Loucy (cell line): ENCODE results near the gene GABRR1.

Experiments used
- H2AFZ ChIP-seq: fragments of 200-600 bp; sonication (generic); 2 replicates; pipeline ENCODE4 v1.6.0; 2016; ENCODE audit warnings: antibody characterized with exemption, mild to moderate bottlenecking, low read length, moderate library complexity
- H3F3A ChIP-seq: fragments of 200-600 bp; 2 replicates; pipeline ENCODE4 v1.6.0; 2016; ENCODE audit warnings: antibody characterized with exemption, low read depth, mild to moderate bottlenecking
- H3K27me3 ChIP-seq: fragments of 200-600 bp; sonication (generic); 2 replicates; pipeline ENCODE4 v1.6.1; 2014; ENCODE audit warnings: low read length, mild to moderate bottlenecking; ENCODE audit not compliant: insufficient read depth, poor library complexity, severe bottlenecking
- H3K36me3 ChIP-seq: fragments of 200-600 bp; sonication (generic); 2 replicates; pipeline ENCODE4 v1.6.1; 2016; ENCODE audit warnings: low read length; ENCODE audit not compliant: insufficient read depth
- H3K4me1 ChIP-seq: fragments of 200-600 bp; sonication (generic); 2 replicates; pipeline ENCODE4 v1.5.1; 2014; ENCODE audit warnings: low read length, mild to moderate bottlenecking; ENCODE audit not compliant: insufficient read depth, poor library complexity, severe bottlenecking
- H3K4me2 ChIP-seq: fragments of 200-600 bp; sonication (generic); 2 replicates; pipeline ENCODE4 v1.6.0; 2014; ENCODE audit warnings: antibody characterized with exemption, low read length, low read depth, mild to moderate bottlenecking; ENCODE audit not compliant: poor library complexity, severe bottlenecking
- H3K4me3 ChIP-seq: fragments of 200-600 bp; sonication (generic); 2 replicates; pipeline ENCODE4 v1.5.1; 2014; ENCODE audit warnings: low read length, mild to moderate bottlenecking, mixed read lengths; ENCODE audit not compliant: poor library complexity, severe bottlenecking
- H3K79me2 ChIP-seq: fragments of 200-600 bp; sonication (generic); 2 replicates; pipeline ENCODE4 v1.6.1; 2014; ENCODE audit warnings: low read length; ENCODE audit not compliant: insufficient read depth
- H3K9ac ChIP-seq: fragments of 200-600 bp; sonication (generic); 2 replicates; pipeline ENCODE4 v1.6.0; 2014; ENCODE audit warnings: mild to moderate bottlenecking, low read depth, low read length, moderate library complexity; ENCODE audit not compliant: poor library complexity, severe bottlenecking
- H3K9me2 ChIP-seq: fragments of 200-600 bp; sonication (generic); replicated peaks from 2 replicates; pipeline ENCODE4 v1.6.1; 2016; ENCODE audit warnings: low read depth, low read length, mixed read lengths
- H3K9me3 ChIP-seq: fragments of 200-600 bp; sonication (generic); 2 replicates; pipeline ENCODE4 v1.6.1; 2014; ENCODE audit warnings: mild to moderate bottlenecking, antibody characterized with exemption, low read length, low read depth; ENCODE audit not compliant: insufficient read depth
- H4K20me1 ChIP-seq: fragments of 200-600 bp; sonication (generic); 2 replicates; pipeline ENCODE4 v1.6.0; 2014; ENCODE audit warnings: antibody characterized with exemption, low read length, mild to moderate bottlenecking; ENCODE audit not compliant: insufficient read depth, poor library complexity, severe bottlenecking
- EZH2phosphoT487 ChIP-seq: fragments of 200-600 bp; IDR thresholded peaks from 2 replicates; pipeline ENCODE4 v1.6.1; 2018; ENCODE audit warnings: antibody characterized with exemption, mild to moderate bottlenecking, moderate library complexity, borderline replicate concordance
- TF ChIP-seq, protein P1 (sequence below): fragments of 200-600 bp; sonication (generic); conservative IDR thresholded peaks from 2 replicates; pipeline ENCODE4 v1.5.1; 2014; ENCODE audit warnings: mild to moderate bottlenecking, antibody characterized with exemption, low read length

GABRR1 gene

DNA sequence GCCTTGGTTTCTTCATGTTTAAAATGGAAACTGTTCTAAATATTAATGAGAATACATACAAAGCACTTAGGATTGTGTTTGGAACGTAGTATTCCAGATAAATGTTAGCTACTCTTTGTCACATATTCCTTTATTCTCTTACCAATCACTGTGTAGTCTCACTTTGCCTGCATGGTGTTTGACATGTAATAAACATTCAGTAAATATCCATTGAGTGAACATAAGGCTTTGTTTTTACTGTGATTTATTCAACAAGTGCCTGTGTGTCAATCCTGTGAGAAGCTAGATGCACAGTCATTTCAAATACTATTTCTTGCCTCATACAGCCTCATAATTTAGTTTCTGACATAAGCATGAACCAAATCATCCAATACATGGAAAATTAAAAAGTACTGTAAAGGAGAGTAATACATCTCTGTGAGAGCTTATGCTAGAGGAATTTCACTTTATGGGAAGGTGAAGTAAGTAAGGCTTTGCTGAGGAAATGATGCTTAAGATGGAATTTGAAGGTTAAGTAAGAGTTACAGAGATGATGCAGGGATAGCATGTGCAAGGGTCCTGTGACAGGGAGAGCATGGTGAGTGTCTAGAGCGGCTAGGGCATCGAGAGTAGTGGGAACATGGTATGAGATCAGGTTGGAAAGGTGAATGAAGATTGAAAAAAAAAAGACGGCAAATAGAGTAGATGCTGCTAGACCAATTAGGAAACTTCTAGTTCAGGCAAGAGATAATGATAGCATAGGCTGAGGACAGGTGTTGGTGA, 56.6 kb downstream of the GABRR1 start:
- H3K36me3 ChIP-seq: peaks cover 41% of the 10 kb centered on the region; the same call in 1 of the 2 replicates
- no peak for TF ChIP-seq EZH2phosphoT487
- TF ChIP-seq, protein P1, sequence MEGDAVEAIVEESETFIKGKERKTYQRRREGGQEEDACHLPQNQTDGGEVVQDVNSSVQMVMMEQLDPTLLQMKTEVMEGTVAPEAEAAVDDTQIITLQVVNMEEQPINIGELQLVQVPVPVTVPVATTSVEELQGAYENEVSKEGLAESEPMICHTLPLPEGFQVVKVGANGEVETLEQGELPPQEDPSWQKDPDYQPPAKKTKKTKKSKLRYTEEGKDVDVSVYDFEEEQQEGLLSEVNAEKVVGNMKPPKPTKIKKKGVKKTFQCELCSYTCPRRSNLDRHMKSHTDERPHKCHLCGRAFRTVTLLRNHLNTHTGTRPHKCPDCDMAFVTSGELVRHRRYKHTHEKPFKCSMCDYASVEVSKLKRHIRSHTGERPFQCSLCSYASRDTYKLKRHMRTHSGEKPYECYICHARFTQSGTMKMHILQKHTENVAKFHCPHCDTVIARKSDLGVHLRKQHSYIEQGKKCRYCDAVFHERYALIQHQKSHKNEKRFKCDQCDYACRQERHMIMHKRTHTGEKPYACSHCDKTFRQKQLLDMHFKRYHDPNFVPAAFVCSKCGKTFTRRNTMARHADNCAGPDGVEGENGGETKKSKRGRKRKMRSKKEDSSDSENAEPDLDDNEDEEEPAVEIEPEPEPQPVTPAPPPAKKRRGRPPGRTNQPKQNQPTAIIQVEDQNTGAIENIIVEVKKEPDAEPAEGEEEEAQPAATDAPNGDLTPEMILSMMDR: no peak
- H3K27me3 ChIP-seq: no peaks in the 10 kb centered on the region
- no peaks in the 10 kb centered on the region for H3K9me2 ChIP-seq
- no peak overlapping the region for H3K9ac ChIP-seq
- no peak overlapping the region for H3K4me2 ChIP-seq
- H3F3A ChIP-seq: no peaks in the 10 kb centered on the region
- no peak overlapping the region for H2AFZ ChIP-seq
- no peaks in the 10 kb centered on the region for H3K9me3 ChIP-seq
- no peaks in the 10 kb centered on the region for H3K79me2 ChIP-seq
- H3K4me3 ChIP-seq: no peak overlapping the region
- no peaks in the 10 kb centered on the region for H4K20me1 ChIP-seq
- H3K4me1 ChIP-seq: no peaks in the 10 kb centered on the region

DNA sequence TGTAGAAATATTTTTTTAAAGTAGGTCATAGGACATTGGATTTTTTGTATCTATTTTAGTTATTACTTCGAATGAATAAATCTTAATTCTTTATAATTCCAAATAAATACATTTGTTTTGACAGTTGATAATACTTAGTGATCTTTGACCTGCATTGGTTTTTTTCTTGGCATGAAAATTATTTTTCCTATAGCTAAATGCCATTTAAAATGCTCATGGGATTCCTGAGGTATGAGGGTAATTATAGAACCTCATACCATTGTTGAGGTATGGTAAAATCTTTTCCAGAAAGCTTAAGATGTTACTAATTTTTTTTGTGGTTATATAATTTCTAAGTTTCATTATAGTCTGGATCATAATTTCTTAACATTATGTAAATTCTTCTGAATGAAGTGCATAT, 63.0 kb downstream of the GABRR1 start:
- Histone ChIP-seq H3K4me3 (no peak overlapping the region), H3F3A (no peaks in the 10 kb centered on the region), H2AFZ (no peak overlapping the region), H3K79me2 (peaks cover 18% of the 10 kb centered on the region; the same call in 1 of the 2 replicates), H3K9me2 (no peaks in the 10 kb centered on the region), H3K9ac (no peak overlapping the region), H3K4me2 (no peak overlapping the region), H3K36me3 (peaks cover 7% of the 10 kb centered on the region; the same call in 1 of the 2 replicates), H4K20me1 (peaks cover 9% of the 10 kb centered on the region), H3K27me3 (no peaks in the 10 kb centered on the region), H3K4me1 (peaks cover 18% of the 10 kb centered on the region), H3K9me3 (no peaks in the 10 kb centered on the region)
- TF ChIP-seq EZH2phosphoT487: no peak

- Histone ChIP-seq H3K9me3 (no peaks in the 10 kb centered on the region), H3K9me2 (no peaks in the 10 kb centered on the region), H3K4me2 (peak overlapping the region; percentile 77), H3F3A (0 out of 2 replicates have a peak, but pooled peaks cover 4% of the 10 kb centered on the region), H3K4me3 (peak overlapping the region; percentile 43), H2AFZ (no peak overlapping the region), H3K9ac (peak overlapping the region; percentile 14), H3K27me3 (no peaks in the 10 kb centered on the region), H3K79me2 (peaks cover 47% of the 10 kb centered on the region), H3K4me1 (peaks cover 61% of the 10 kb centered on the region), H3K36me3 (no peaks in the 10 kb centered on the region), H4K20me1 (peaks cover 9% of the 10 kb centered on the region)
- TF ChIP-seq, protein P1: no peak
- TF ChIP-seq EZH2phosphoT487: no peak
These were observed 69.0 kb downstream of the GABRR1 start for GRCh38 chr6:89148016-89148750.
